Measurements from ENCODE around the gene EDARADD.
A peak's percentile ranks its signal among the peaks of the same experiment; 100 is the strongest.

Gene EDARADD

GRCh38 chr1:236520445-236521005 lies 126.4 kb downstream of the EDARADD start:
- Histone ChIP-seq H3K27ac (ENCODE audit: low read depth, low read length) (no peak overlapping the region), H3K36me3 (ENCODE audit: insufficient read depth, low read length) (no peaks in the 10 kb centered on the region), H3K27me3 (ENCODE audit: insufficient read depth, low read length) (peaks cover 17% of the 10 kb centered on the region), H3K9ac (ENCODE audit: low read depth, low read length) (no peak overlapping the region), H3K4me1 (ENCODE audit: insufficient read depth, low read length) (peaks cover 16% of the 10 kb centered on the region), H3K4me3 (ENCODE audit: low read length) (no peak overlapping the region), H3K9me3 (ENCODE audit: insufficient read depth, low read depth, low read length) (no peaks in the 10 kb centered on the region)
- 84% methylated on average over 4 of the region's 4 CpGs for WGBS

- no peaks in the 10 kb centered on the region for H3K36me3 ChIP-seq (ENCODE audit: insufficient read depth, low read length)
- H3K27me3 ChIP-seq (ENCODE audit: insufficient read depth, low read length), result peaks cover 17% of the 10 kb centered on the region
- H3K4me1 ChIP-seq (ENCODE audit: insufficient read depth, low read length), result peaks cover 6% of the 10 kb centered on the region; the same call in 1 of the 2 replicates
- peak overlapping the region; percentile 67 for H3K4me3 ChIP-seq (ENCODE audit: low read length)
- WGBS, result 77% methylated on average over 26 of the region's 26 CpGs
- H3K9me3 ChIP-seq (ENCODE audit: insufficient read depth, low read depth, low read length), result no peaks in the 10 kb centered on the region
- peak overlapping the region; percentile 57 for H3K9ac ChIP-seq (ENCODE audit: low read depth, low read length)
- H3K27ac ChIP-seq (ENCODE audit: low read depth, low read length), result no peak overlapping the region
Measured at GRCh38 chr1:236522937-236523703, 129.0 kb downstream of the EDARADD start.

- no peaks in the 10 kb centered on the region for H3K9me3 ChIP-seq (ENCODE audit: insufficient read depth, low read depth, low read length)
- H3K9ac ChIP-seq (ENCODE audit: low read depth, low read length), result peak within 1 kb of the TSS; percentile 57
- H3K4me1 ChIP-seq (ENCODE audit: insufficient read depth, low read length), result peaks cover 6% of the 10 kb centered on the region; the same call in 1 of the 2 replicates
- H3K4me3 ChIP-seq (ENCODE audit: low read length), result peak within 1 kb of the TSS; percentile 67
- H3K27me3 ChIP-seq (ENCODE audit: insufficient read depth, low read length), result peaks cover 17% of the 10 kb centered on the region
- H3K36me3 ChIP-seq (ENCODE audit: insufficient read depth, low read length), result no peaks in the 10 kb centered on the region
- WGBS, result 3% methylated on average over 35 of the region's 35 CpGs
- no peak within 1 kb of the TSS for H3K27ac ChIP-seq (ENCODE audit: low read depth, low read length)
Measured at GRCh38 chr1:236523704-236524141, 129.6 kb downstream of the EDARADD start, which contains the start of gene LGALS8. LGALS8 (plus strand) TSS chr1:236523982; CDS start chr1:236526071, 2,089 bp downstream.

- Histone ChIP-seq H3K4me1 (ENCODE audit: insufficient read depth, low read length) (peaks cover 6% of the 10 kb centered on the region; the same call in 1 of the 2 replicates), H3K27ac (ENCODE audit: low read depth, low read length) (no peak overlapping the region), H3K36me3 (ENCODE audit: insufficient read depth, low read length) (no peaks in the 10 kb centered on the region), H3K4me3 (ENCODE audit: low read length) (peak overlapping the region; percentile 67), H3K9me3 (ENCODE audit: insufficient read depth, low read depth, low read length) (no peaks in the 10 kb centered on the region), H3K27me3 (ENCODE audit: insufficient read depth, low read length) (peaks cover 17% of the 10 kb centered on the region), H3K9ac (ENCODE audit: low read depth, low read length) (peak overlapping the region; percentile 57)
- 3% methylated on average over 32 of the region's 32 CpGs for WGBS
Measured at GRCh38 chr1:236524142-236524894, 130.2 kb downstream of the EDARADD start.

- no peak overlapping the region for H3K27ac ChIP-seq (ENCODE audit: low read depth, low read length)
Measured at GRCh38 chr1:236524895-236525184, 130.8 kb downstream of the EDARADD start.

GRCh38 chr1:236526079-236526478 lies 132.0 kb downstream of the EDARADD start:
- no peak overlapping the region for H3K9ac ChIP-seq (ENCODE audit: low read depth, low read length)
- H3K36me3 ChIP-seq (ENCODE audit: insufficient read depth, low read length), result no peaks in the 10 kb centered on the region
- no peaks in the 10 kb centered on the region for H3K9me3 ChIP-seq (ENCODE audit: insufficient read depth, low read depth, low read length)
- H3K27ac ChIP-seq (ENCODE audit: low read depth, low read length), result no peak overlapping the region
- WGBS, result 97% methylated on average over 3 of the region's 3 CpGs
- no peak overlapping the region for H3K4me3 ChIP-seq (ENCODE audit: low read length)
- peaks cover 6% of the 10 kb centered on the region; the same call in 1 of the 2 replicates for H3K4me1 ChIP-seq (ENCODE audit: insufficient read depth, low read length)
- peaks cover 17% of the 10 kb centered on the region for H3K27me3 ChIP-seq (ENCODE audit: insufficient read depth, low read length)

More at GRCh38 chr1:236524895-236525184, 130.8 kb downstream of the EDARADD start:
- 62% methylated on average over 2 of the region's 3 CpGs for WGBS
- Histone ChIP-seq H3K4me3 (ENCODE audit: low read length) (peak overlapping the region; percentile 67), H3K36me3 (ENCODE audit: insufficient read depth, low read length) (no peaks in the 10 kb centered on the region), H3K9ac (ENCODE audit: low read depth, low read length) (peak overlapping the region; percentile 57; the same call in 1 of the 2 replicates), H3K4me1 (ENCODE audit: insufficient read depth, low read length) (peaks cover 6% of the 10 kb centered on the region; the same call in 1 of the 2 replicates), H3K9me3 (ENCODE audit: insufficient read depth, low read depth, low read length) (no peaks in the 10 kb centered on the region), H3K27me3 (ENCODE audit: insufficient read depth, low read length) (peaks cover 17% of the 10 kb centered on the region)

- no peak overlapping the region for H3K4me3 ChIP-seq (ENCODE audit: low read length)
- no peaks in the 10 kb centered on the region for H3K27me3 ChIP-seq (ENCODE audit: insufficient read depth, low read length)
- H3K4me1 ChIP-seq (ENCODE audit: insufficient read depth, low read length), result no peaks in the 10 kb centered on the region
- no peaks in the 10 kb centered on the region for H3K36me3 ChIP-seq (ENCODE audit: insufficient read depth, low read length)
- no peak overlapping the region for H3K9ac ChIP-seq (ENCODE audit: low read depth, low read length)
- no peak overlapping the region for H3K27ac ChIP-seq (ENCODE audit: low read depth, low read length)
- H3K9me3 ChIP-seq (ENCODE audit: insufficient read depth, low read depth, low read length), result no peaks in the 10 kb centered on the region
- 94% methylated on average over 1 of the region's 1 CpG for WGBS
Measured at GRCh38 chr1:236530286-236530685, 136.2 kb downstream of the EDARADD start.

- Histone ChIP-seq H3K36me3 (ENCODE audit: insufficient read depth, low read length) (no peaks in the 10 kb centered on the region), H3K4me1 (ENCODE audit: insufficient read depth, low read length) (no peaks in the 10 kb centered on the region), H3K9ac (ENCODE audit: low read depth, low read length) (no peak overlapping the region), H3K27ac (ENCODE audit: low read depth, low read length) (no peak overlapping the region), H3K4me3 (ENCODE audit: low read length) (no peak overlapping the region), H3K9me3 (ENCODE audit: insufficient read depth, low read depth, low read length) (no peaks in the 10 kb centered on the region), H3K27me3 (ENCODE audit: insufficient read depth, low read length) (no peaks in the 10 kb centered on the region)
- 98% methylated on average over 5 of the region's 5 CpGs for WGBS
Measured at GRCh38 chr1:236530959-236531358, 136.9 kb downstream of the EDARADD start.

- Histone ChIP-seq H3K4me1 (ENCODE audit: insufficient read depth, low read length) (no peaks in the 10 kb centered on the region), H3K27ac (ENCODE audit: low read depth, low read length) (no peak overlapping the region), H3K9ac (ENCODE audit: low read depth, low read length) (no peak overlapping the region), H3K4me3 (ENCODE audit: low read length) (no peak overlapping the region), H3K36me3 (ENCODE audit: insufficient read depth, low read length) (no peaks in the 10 kb centered on the region), H3K27me3 (ENCODE audit: insufficient read depth, low read length) (no peaks in the 10 kb centered on the region), H3K9me3 (ENCODE audit: insufficient read depth, low read depth, low read length) (no peaks in the 10 kb centered on the region)
- 94% methylated on average over 4 of the region's 4 CpGs for WGBS
Measured at GRCh38 chr1:236532850-236533249, 138.8 kb downstream of the EDARADD start.

- Histone ChIP-seq H3K4me3 (ENCODE audit: low read length) (no peak overlapping the region), H3K27ac (ENCODE audit: low read depth, low read length) (no peak overlapping the region), H3K9me3 (ENCODE audit: insufficient read depth, low read depth, low read length) (no peaks in the 10 kb centered on the region), H3K27me3 (ENCODE audit: insufficient read depth, low read length) (no peaks in the 10 kb centered on the region), H3K36me3 (ENCODE audit: insufficient read depth, low read length) (no peaks in the 10 kb centered on the region), H3K4me1 (ENCODE audit: insufficient read depth, low read length) (no peaks in the 10 kb centered on the region), H3K9ac (ENCODE audit: low read depth, low read length) (no peak overlapping the region)
- WGBS, result 81% methylated on average over 4 of the region's 4 CpGs
Measured at GRCh38 chr1:236534151-236534651, 140.1 kb downstream of the EDARADD start.
